GM18505 (cell line): ENCODE results near the gene PCDHGC5.

Source experiments
- ATAC-seq: cut with Tn5 transposase; IDR thresholded peaks from one replicate; pipeline ENCODE4 v1.9.1; 2021; ENCODE audit not compliant: unreplicated experiment
- POLR2A ChIP-seq: IDR thresholded peaks from 4 replicates; pipeline ENCODE4 v1.6.1; 2011; ENCODE audit warnings: borderline replicate concordance; ENCODE audit not compliant: insufficient read depth, insufficient read length; ENCODE audit errors: extremely low read depth

PCDHGC5 gene

GRCh38 chr5:141484310-141484640 lies 4.6 kb upstream of the PCDHGC5 start:
- no peak for ATAC-seq

GRCh38 chr5:141484641-141485311 lies 4.1 kb upstream of the PCDHGC5 start, which contains the start of gene PCDHGC4:
PCDHGC4 (plus strand) TSS chr5:141485030; CDS start chr5:141485174, 144 bp downstream.
- ATAC-seq = peak; percentile 39
- TF ChIP-seq POLR2A = no peak

More at GRCh38 chr5:141484310-141484640, 4.6 kb upstream of the PCDHGC5 start:
- no peak for TF ChIP-seq POLR2A

- ATAC-seq = no peak
- TF ChIP-seq POLR2A = no peak
Measured at GRCh38 chr5:141485321-141486055, 3.4 kb upstream of the PCDHGC5 start.

DNA sequence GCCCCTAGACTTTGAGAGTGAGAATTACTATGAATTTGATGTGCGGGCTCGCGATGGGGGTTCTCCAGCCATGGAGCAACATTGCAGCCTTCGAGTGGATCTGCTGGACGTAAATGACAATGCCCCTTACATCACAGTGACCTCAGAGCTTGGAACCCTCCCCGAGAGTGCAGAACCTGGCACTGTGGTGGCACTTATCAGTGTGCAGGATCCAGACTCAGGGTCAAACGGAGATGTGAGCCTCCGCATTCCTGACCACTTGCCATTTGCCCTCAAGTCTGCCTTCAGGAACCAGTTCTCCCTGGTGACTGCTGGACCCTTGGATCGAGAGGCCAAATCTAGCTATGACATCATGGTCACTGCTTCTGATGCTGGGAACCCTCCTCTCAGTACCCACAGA lies 2.8 kb upstream of the PCDHGC5 start:
- no peak for ATAC-seq
- TF ChIP-seq POLR2A = no peak

DNA sequence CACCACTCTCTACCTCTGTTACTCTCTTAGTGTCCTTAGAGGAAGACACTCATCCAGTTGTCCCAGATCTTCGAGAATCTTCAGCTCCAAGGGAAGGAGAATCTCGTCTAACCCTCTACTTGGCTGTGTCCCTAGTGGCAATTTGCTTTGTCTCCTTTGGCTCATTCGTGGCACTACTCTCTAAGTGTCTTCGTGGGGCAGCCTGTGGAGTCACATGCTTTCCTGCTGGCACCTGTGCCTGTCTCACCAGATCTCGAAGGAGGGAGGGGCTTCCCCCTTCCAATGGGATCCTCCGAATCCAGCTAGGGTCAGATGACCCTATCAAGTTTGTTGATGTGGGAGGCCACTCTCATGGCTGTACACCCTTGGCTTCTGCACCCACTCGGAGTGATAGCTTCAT lies 1.8 kb upstream of the PCDHGC5 start:
- TF ChIP-seq POLR2A = no peak

GRCh38 chr5:141489841-141490240 lies 960 bp downstream of the PCDHGC5 start:
- TF ChIP-seq POLR2A = no peak
- no peak for ATAC-seq

More for the DNA sequence above, 1.8 kb upstream of the PCDHGC5 start:
- no peak for ATAC-seq

- no peak for TF ChIP-seq POLR2A
- no peak for ATAC-seq
Measured at GRCh38 chr5:141490271-141490670, 1.4 kb downstream of the PCDHGC5 start.

GRCh38 chr5:141490771-141491170 lies 1.9 kb downstream of the PCDHGC5 start:
- ATAC-seq = no peak

DNA sequence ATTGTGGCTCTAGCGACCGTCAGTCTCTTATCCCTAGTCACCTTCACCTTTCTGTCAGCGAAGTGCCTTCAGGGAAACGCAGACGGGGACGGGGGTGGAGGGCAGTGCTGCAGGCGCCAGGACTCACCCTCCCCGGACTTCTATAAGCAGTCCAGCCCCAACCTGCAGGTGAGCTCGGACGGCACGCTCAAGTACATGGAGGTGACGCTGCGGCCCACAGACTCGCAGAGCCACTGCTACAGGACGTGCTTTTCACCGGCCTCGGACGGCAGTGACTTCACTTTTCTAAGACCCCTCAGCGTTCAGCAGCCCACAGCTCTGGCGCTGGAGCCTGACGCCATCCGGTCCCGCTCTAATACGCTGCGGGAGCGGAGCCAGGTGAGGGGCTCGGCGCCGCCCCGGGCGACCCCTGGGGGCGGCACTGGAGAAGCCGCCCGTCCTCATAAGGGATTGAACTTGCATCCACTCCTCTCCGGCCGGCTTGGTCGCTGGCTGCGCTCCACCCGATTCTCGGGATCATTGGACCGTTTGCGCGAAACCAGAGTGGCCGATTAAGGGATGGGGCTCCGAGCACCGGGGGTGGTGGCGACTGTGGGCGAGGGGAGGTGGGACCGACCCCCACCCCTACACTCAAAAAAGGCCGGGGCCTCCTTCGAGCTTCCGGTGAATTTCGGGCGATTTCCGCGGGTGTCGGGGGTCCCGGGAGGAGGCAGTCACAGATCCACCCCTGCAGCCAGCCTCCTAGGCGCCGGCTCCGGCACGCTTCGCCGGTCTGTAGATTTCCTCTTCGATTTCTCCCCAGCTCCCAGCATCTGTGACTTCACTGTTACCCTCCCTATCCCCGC lies 2.7 kb downstream of the PCDHGC5 start:
- no peak for TF ChIP-seq POLR2A
- ATAC-seq = peak; percentile 23

More at GRCh38 chr5:141490771-141491170, 1.9 kb downstream of the PCDHGC5 start:
- no peak for TF ChIP-seq POLR2A

DNA sequence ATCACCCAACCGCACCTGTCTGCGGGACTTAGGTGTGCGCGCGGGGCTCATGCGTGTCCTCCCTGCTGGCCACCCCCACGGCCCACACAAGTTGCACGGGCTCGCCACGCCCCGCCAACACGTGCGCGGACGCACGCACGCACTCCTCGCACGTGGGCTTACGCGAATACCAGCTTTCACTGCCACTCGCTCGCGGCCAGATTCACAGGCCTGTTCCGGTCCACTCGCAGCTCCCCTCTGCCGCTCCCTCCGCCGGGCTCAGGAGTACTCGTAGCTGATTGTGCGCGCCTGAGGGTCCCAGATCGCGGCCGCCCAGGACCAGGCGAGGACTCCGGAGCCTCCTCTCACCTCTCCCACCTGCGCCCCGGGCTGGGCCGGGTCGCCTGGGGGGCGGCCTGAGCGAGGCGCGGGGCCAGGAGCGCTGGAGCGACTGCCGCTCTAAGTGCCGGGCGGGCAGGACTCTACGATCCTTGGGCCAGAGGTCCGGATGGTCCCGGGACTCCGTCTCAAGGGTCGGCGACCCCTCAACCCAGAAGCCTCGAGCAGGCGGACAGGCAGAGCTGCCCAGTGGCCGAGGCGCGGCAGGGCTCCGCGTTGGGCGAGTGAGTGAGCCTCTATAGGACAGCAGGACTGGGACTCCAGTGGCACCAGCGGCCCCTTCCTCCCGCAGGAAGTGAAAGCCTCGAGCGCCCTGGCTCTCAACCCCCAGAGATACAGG lies 3.4 kb downstream of the PCDHGC5 start:
- peak; percentile 11 for TF ChIP-seq POLR2A
- peak; percentile 46 for ATAC-seq

- TF ChIP-seq POLR2A = no peak
- no peak for ATAC-seq
Measured at GRCh38 chr5:141493500-141494422, 4.9 kb downstream of the PCDHGC5 start.
